ENCODE measurements around the gene P3H3. TPM values are rescaled to one million over a fixed set of nuclear protein-coding genes. Genes with fewer than 3 reads are reported as not detected.
A peak's percentile ranks its signal among the peaks of the same experiment; 100 is the strongest.

Gene P3H3
- total RNA-seq, 1 donor from 2014 or later = 37.3 TPM

GRCh38 chr12:6849976-6850560 lies 21.9 kb downstream of the P3H3 start:
- intact Hi-C loops (cut with DNase I) = no loop called here
- Histone ChIP-seq H3K36me3 (peaks cover 0 to 9% of the 10 kb centered on the region in 2 donors), H3K9me3 (no peaks in the 10 kb centered on the region), H3K4me3 (no peak overlapping the region), H3K27me3 (no peaks in the 10 kb centered on the region), H3K4me1 (peaks cover 21% of the 10 kb centered on the region), H3K27ac (no peak overlapping the region)
- TF ChIP-seq CTCF (IDR thresholded peaks at IDR 0.05) (no peak), POLR2AphosphoS5 (IDR thresholded peaks at IDR 0.05; ENCODE audit: insufficient read depth in 1 of 2, low read depth in 1 of 2) (no peak), POLR2A (IDR thresholded peaks at IDR 0.05) (no peak)
- no peak for DNase-seq (ENCODE audit: extremely low spot score in 2 of 2)

- peaks cover 0 to 8% of the 10 kb centered on the region in 2 donors for H3K36me3 ChIP-seq
- H3K4me3 ChIP-seq = peak overlapping the region in 1 of 2 donors; percentile 59
- no peaks in the 10 kb centered on the region for H3K9me3 ChIP-seq
- peak overlapping the region; percentile 84 for H3K27ac ChIP-seq
- TF ChIP-seq POLR2A (IDR thresholded peaks at IDR 0.05) (no peak), CTCF (IDR thresholded peaks at IDR 0.05) (no peak), POLR2AphosphoS5 (IDR thresholded peaks at IDR 0.05; ENCODE audit: insufficient read depth in 1 of 2, low read depth in 1 of 2) (no peak)
- H3K4me1 ChIP-seq = peaks cover 21% of the 10 kb centered on the region
- no peak for DNase-seq (ENCODE audit: extremely low spot score in 2 of 2)
- intact Hi-C loops (cut with DNase I) = no loop called here
- no peaks in the 10 kb centered on the region for H3K27me3 ChIP-seq
Measured at GRCh38 chr12:6850796-6851152, 22.6 kb downstream of the P3H3 start.

- peaks cover 21% of the 10 kb centered on the region for H3K4me1 ChIP-seq
- H3K27me3 ChIP-seq = no peaks in the 10 kb centered on the region
- H3K27ac ChIP-seq = peak within 1 kb of the TSS; percentile 84
- H3K9me3 ChIP-seq = no peaks in the 10 kb centered on the region
- peak in 1 of 2 donors; percentile 99 for DNase-seq (ENCODE audit: extremely low spot score in 2 of 2)
- H3K36me3 ChIP-seq = peaks cover 0 to 13% of the 10 kb centered on the region in 2 donors
- intact Hi-C loops (cut with DNase I) = no loop called here
- H3K4me3 ChIP-seq = peak within 1 kb of the TSS; percentile 59 to 62
- TF ChIP-seq POLR2A (IDR thresholded peaks at IDR 0.05) (peak in 1 of 2 donors; percentile 45), CTCF (IDR thresholded peaks at IDR 0.05) (no peak), POLR2AphosphoS5 (IDR thresholded peaks at IDR 0.05; ENCODE audit: insufficient read depth in 1 of 2, low read depth in 1 of 2) (peak; percentile 45 to 73)
Measured at GRCh38 chr12:6851153-6851920, 23.1 kb downstream of the P3H3 start, which contains the start of gene CDCA3. Gene CDCA3 (minus strand): TSS chr12:6851286. CDS start chr12:6850952, 334 bp downstream.

GRCh38 chr12:6851921-6852650 lies 23.9 kb downstream of the P3H3 start, which contains the start of gene USP5:
Gene USP5 (plus strand): TSS chr12:6852150. CDS start chr12:6852180, 30 bp downstream.
- Histone ChIP-seq H3K4me1 (peaks cover 21% of the 10 kb centered on the region), H3K27me3 (no peaks in the 10 kb centered on the region), H3K9me3 (no peaks in the 10 kb centered on the region), H3K27ac (peak within 1 kb of the TSS; percentile 84), H3K36me3 (peaks cover 0 to 20% of the 10 kb centered on the region in 2 donors), H3K4me3 (peak within 1 kb of the TSS; percentile 59 to 62)
- intact Hi-C loops (cut with DNase I) = no loop called here
- TF ChIP-seq POLR2AphosphoS5 (IDR thresholded peaks at IDR 0.05; ENCODE audit: insufficient read depth in 1 of 2, low read depth in 1 of 2) = peak; percentile 90 to 91
- TF ChIP-seq CTCF (IDR thresholded peaks at IDR 0.05) = no peak
- peak; percentile 99 to 100 for DNase-seq (ENCODE audit: extremely low spot score in 2 of 2)
